ENCODE measurements around the gene H19. TPM values are rescaled to one million over a fixed set of nuclear protein-coding genes. Genes with fewer than 3 reads are reported as not detected.
A peak's percentile ranks its signal among the peaks of the same experiment; 100 is the strongest.

The H19 gene
- total and polyA plus RNA-seq, 9 of the 15 experiments (the other 6 are each of a cell fraction or from before 2014, with no cell fraction given), result 0.13 to 682 (median 15.7) TPM

DNA sequence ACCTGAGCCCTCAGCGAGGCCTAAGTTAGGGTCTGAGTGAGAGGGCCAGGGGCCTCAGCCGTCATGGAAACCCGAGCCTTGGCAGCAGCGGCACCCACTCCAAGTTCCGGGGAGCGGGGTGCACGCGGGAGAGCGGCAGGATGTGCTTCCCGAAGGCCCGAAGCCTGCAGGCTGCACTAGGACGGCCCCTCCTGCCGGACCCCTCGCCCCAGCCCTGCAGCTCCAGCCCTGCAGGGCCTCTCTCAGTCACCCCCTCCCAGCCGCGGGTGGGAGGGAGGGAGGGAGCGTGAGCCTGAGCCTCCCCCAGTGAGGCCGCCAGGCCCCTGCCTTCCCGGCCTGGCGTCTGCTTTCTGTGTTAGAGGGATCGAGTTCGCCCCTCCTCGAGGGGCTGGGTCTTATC lies 27.9 kb downstream of the H19 start:
- BruUV-seq (replicated peaks), result no TSS peak
- Histone ChIP-seq H3K9me1 (ENCODE audit: control insufficient read depth, insufficient read depth, low read length) (no peaks in the 10 kb centered on the region), H3K27me3 (ENCODE audit: control insufficient read depth in 2 of 2, insufficient read depth in 2 of 2, low read length in 2 of 2) (no peaks in the 10 kb centered on the region), H3K4me3 (no peak overlapping the region), H3K27ac (ENCODE audit: extremely low read depth, low read depth, low read length) (no peak overlapping the region), H3K4me2 (ENCODE audit: insufficient read depth, low read length) (no peak overlapping the region), H3K36me3 (ENCODE audit: control insufficient read depth, insufficient read depth, low read length) (no peaks in the 10 kb centered on the region), H3K9me3 (replicated peaks; ENCODE audit: control insufficient read depth, insufficient read depth, low read depth, low read length) (no peaks in the 10 kb centered on the region), H3K9ac (ENCODE audit: insufficient read depth in 1 of 2, low read depth in 2 of 2, low read length in 2 of 2) (no peak overlapping the region), H3K79me2 (ENCODE audit: control insufficient read depth, insufficient read depth, low read length) (no peaks in the 10 kb centered on the region), H3K4me1 (replicated peaks in 1 of 2; ENCODE audit: control insufficient read depth in 2 of 2, insufficient read depth in 2 of 2, low read length in 2 of 2) (no peaks in the 10 kb centered on the region), H2AFZ (ENCODE audit: low read depth, low read length) (no peak overlapping the region), H4K20me1 (replicated peaks; ENCODE audit: control insufficient read depth, insufficient read depth, low read length) (no peaks in the 10 kb centered on the region)
- FAIRE-seq, result peak; percentile 59
- in situ Hi-C loops (cut with MboI) (no loop called here), intact Hi-C loops (cut with micrococcal nuclease) (no loop called here)
- ChIA-PET CTCF (ENCODE audit: low intra/inter-chr PET ratio) (interaction anchor here (2.0 to 2.2 kb wide), 2 partner anchors 28 to 30 kb away, joined by 7 to 9 read pairs; partner anchors contain the start of gene H19), POLR2A (interaction anchor here (0.6 kb wide), 1 partner anchor 11 kb away, joined by 3 read pairs; no protein-coding TSS in a partner anchor)
- WGBS (ENCODE audit: insufficient coverage, low coverage, missing lambda C conversion rate), result no CpG with 5 or more reads among the region's 23 CpGs
- ATAC-seq, result peak; percentile 46
- DNase-seq (ENCODE audit: extremely low read depth in 1 of 4, low spot score in 3 of 4), result no peak
- TF ChIP-seq ILF3 (IDR thresholded peaks at IDR 0.05; ENCODE audit: borderline replicate concordance) (no peak), PTRF (tag; IDR thresholded peaks at IDR 0.05) (no peak), ZFP36 (IDR thresholded peaks at IDR 0.05; ENCODE audit: low read depth, low read length, partially characterized antibody) (no peak), MEIS2 (IDR thresholded peaks at IDR 0.05; ENCODE audit: partially characterized antibody) (no peak), SETDB1 (IDR thresholded peaks at IDR 0.05; ENCODE audit: low read length) (no peak)
- TF ChIP-seq, protein P1, sequence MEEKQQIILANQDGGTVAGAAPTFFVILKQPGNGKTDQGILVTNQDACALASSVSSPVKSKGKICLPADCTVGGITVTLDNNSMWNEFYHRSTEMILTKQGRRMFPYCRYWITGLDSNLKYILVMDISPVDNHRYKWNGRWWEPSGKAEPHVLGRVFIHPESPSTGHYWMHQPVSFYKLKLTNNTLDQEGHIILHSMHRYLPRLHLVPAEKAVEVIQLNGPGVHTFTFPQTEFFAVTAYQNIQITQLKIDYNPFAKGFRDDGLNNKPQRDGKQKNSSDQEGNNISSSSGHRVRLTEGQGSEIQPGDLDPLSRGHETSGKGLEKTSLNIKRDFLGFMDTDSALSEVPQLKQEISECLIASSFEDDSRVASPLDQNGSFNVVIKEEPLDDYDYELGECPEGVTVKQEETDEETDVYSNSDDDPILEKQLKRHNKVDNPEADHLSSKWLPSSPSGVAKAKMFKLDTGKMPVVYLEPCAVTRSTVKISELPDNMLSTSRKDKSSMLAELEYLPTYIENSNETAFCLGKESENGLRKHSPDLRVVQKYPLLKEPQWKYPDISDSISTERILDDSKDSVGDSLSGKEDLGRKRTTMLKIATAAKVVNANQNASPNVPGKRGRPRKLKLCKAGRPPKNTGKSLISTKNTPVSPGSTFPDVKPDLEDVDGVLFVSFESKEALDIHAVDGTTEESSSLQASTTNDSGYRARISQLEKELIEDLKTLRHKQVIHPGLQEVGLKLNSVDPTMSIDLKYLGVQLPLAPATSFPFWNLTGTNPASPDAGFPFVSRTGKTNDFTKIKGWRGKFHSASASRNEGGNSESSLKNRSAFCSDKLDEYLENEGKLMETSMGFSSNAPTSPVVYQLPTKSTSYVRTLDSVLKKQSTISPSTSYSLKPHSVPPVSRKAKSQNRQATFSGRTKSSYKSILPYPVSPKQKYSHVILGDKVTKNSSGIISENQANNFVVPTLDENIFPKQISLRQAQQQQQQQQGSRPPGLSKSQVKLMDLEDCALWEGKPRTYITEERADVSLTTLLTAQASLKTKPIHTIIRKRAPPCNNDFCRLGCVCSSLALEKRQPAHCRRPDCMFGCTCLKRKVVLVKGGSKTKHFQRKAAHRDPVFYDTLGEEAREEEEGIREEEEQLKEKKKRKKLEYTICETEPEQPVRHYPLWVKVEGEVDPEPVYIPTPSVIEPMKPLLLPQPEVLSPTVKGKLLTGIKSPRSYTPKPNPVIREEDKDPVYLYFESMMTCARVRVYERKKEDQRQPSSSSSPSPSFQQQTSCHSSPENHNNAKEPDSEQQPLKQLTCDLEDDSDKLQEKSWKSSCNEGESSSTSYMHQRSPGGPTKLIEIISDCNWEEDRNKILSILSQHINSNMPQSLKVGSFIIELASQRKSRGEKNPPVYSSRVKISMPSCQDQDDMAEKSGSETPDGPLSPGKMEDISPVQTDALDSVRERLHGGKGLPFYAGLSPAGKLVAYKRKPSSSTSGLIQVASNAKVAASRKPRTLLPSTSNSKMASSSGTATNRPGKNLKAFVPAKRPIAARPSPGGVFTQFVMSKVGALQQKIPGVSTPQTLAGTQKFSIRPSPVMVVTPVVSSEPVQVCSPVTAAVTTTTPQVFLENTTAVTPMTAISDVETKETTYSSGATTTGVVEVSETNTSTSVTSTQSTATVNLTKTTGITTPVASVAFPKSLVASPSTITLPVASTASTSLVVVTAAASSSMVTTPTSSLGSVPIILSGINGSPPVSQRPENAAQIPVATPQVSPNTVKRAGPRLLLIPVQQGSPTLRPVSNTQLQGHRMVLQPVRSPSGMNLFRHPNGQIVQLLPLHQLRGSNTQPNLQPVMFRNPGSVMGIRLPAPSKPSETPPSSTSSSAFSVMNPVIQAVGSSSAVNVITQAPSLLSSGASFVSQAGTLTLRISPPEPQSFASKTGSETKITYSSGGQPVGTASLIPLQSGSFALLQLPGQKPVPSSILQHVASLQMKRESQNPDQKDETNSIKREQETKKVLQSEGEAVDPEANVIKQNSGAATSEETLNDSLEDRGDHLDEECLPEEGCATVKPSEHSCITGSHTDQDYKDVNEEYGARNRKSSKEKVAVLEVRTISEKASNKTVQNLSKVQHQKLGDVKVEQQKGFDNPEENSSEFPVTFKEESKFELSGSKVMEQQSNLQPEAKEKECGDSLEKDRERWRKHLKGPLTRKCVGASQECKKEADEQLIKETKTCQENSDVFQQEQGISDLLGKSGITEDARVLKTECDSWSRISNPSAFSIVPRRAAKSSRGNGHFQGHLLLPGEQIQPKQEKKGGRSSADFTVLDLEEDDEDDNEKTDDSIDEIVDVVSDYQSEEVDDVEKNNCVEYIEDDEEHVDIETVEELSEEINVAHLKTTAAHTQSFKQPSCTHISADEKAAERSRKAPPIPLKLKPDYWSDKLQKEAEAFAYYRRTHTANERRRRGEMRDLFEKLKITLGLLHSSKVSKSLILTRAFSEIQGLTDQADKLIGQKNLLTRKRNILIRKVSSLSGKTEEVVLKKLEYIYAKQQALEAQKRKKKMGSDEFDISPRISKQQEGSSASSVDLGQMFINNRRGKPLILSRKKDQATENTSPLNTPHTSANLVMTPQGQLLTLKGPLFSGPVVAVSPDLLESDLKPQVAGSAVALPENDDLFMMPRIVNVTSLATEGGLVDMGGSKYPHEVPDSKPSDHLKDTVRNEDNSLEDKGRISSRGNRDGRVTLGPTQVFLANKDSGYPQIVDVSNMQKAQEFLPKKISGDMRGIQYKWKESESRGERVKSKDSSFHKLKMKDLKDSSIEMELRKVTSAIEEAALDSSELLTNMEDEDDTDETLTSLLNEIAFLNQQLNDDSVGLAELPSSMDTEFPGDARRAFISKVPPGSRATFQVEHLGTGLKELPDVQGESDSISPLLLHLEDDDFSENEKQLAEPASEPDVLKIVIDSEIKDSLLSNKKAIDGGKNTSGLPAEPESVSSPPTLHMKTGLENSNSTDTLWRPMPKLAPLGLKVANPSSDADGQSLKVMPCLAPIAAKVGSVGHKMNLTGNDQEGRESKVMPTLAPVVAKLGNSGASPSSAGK (IDR thresholded peaks at IDR 0.05), result no peak
- TF ChIP-seq, protein P2, sequence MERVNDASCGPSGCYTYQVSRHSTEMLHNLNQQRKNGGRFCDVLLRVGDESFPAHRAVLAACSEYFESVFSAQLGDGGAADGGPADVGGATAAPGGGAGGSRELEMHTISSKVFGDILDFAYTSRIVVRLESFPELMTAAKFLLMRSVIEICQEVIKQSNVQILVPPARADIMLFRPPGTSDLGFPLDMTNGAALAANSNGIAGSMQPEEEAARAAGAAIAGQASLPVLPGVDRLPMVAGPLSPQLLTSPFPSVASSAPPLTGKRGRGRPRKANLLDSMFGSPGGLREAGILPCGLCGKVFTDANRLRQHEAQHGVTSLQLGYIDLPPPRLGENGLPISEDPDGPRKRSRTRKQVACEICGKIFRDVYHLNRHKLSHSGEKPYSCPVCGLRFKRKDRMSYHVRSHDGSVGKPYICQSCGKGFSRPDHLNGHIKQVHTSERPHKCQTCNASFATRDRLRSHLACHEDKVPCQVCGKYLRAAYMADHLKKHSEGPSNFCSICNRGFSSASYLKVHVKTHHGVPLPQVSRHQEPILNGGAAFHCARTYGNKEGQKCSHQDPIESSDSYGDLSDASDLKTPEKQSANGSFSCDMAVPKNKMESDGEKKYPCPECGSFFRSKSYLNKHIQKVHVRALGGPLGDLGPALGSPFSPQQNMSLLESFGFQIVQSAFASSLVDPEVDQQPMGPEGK (CRISPR knock-in tag; IDR thresholded peaks at IDR 0.05; ENCODE audit: borderline replicate concordance), result no peak
- TF ChIP-seq, protein P3, sequence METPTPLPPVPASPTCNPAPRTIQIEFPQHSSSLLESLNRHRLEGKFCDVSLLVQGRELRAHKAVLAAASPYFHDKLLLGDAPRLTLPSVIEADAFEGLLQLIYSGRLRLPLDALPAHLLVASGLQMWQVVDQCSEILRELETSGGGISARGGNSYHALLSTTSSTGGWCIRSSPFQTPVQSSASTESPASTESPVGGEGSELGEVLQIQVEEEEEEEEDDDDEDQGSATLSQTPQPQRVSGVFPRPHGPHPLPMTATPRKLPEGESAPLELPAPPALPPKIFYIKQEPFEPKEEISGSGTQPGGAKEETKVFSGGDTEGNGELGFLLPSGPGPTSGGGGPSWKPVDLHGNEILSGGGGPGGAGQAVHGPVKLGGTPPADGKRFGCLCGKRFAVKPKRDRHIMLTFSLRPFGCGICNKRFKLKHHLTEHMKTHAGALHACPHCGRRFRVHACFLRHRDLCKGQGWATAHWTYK (CRISPR knock-in tag; IDR thresholded peaks at IDR 0.05), result no peak

Measured in K562 (cell line).